Activated CD8-positive, alpha-beta memory T cell treated with anti-CD3 and anti-CD28 coated beads for 1 hour (primary cell): ENCODE results near the gene CD160.
"Not testable (repeated sequence)": the region's sequence is repeated elsewhere in the genome, so short reads cannot be mapped to it uniquely, and the experiment has no call there.

Experiments
- DNase-seq, 2 donors: peaks; one replicate each; pipeline ENCODE4 v3.0.0-alpha.2; 2020; ENCODE audit warnings: low read depth in 1 of 2; ENCODE audit errors: extremely low read depth in 1 of 2

The CD160 gene, protein sequence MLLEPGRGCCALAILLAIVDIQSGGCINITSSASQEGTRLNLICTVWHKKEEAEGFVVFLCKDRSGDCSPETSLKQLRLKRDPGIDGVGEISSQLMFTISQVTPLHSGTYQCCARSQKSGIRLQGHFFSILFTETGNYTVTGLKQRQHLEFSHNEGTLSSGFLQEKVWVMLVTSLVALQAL

DNA sequence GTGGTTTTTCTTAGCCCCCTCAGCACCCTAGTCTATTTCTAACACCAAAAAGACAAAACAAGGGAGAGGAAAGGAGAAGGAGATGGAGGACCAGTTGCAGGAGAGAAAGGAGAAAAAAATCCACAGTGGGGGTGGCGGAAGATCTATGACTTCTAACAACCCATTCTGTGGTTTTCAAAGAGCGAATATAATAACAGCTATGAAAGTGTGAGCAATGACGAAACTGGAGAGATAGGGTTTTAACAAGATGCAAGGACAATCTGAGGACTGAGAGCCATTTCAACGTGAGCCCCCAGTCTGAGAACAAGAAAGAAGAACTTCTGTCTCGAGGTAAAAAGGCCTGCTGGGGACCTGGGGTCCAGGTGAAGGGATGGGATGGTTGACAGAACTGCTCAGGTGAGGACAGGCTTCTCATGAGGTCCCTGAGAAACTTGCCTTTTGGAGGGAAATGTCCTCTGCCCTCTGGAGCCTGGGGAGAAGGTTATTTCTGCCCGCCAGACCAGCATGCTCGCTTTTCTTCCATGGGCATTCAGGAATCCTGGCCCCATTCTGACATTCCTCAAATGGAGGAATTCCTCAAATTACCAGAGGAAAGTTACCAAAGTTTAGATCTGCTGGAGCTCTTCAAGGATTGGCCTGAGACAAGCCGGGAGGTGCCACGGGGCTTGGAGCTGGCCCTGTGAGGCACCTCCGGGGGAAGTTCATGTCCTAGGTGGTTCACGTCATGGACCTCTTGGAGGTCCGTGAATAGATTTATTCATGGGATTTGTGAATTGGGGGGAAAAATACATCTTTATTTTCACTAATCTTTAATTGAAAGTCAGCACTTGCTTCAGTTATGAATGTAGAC lies at the start of gene CD160:
CD160 (plus strand) TSS at position 270 of the 850 bp plus-strand sequence. CDS start 8,829 bp downstream, outside the sequence.
- no peak for DNase-seq

DNA sequence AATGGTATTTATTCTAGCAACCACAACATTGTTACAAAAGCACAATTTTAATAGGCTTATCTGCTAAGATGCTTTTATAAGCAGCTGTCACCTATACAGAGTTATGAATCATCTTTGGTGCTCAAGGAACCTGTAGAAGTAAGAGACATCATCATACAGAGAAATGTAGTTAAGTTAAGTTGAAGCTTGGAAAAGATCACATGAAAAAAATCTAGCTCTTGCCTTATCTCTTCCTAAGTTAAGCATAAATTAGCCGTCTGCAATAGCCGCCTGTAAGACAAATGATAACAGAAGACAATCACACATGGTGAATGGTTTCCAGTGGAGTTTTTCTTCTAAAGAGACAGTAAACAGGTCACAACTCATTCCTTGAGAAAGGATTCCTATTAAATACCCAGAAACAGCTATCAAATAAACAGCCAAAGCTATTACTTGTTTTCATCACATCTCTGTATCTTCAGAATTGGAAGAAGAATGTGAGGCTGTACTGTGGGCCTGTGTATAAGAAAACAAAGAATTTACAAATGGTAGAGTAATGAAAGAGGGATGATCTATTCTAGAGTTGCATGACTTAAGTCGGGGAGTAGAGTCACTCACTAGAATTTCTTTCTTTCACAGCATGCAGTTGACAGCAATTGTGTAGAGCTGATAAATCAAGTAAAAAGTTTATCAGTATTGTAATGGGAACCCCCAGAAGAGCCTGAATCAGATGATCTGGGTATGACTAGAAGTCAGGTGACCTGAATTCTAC lies 48.1 kb upstream of the CD160 start:
- not testable (repeated sequence) for DNase-seq

DNA sequence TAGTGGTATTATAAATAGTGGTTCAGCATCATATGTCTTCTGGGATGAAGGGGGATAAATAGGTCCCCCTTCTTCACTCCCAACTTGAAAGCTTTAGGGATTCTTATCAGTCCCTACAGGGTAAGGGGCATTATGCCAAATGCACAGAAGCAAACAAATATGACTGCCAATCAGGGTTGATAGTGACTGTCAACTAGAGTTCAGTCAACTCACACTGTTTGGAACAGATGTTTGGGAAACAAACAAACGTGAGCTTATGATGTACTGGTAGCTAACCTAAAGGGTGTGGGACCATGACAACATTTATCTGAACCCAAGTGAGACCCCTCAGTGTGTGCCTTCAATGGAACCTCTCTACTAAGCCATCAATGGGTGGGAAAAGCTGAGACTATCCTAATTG lies 46.1 kb upstream of the CD160 start:
- DNase-seq, result not testable (repeated sequence)

DNA sequence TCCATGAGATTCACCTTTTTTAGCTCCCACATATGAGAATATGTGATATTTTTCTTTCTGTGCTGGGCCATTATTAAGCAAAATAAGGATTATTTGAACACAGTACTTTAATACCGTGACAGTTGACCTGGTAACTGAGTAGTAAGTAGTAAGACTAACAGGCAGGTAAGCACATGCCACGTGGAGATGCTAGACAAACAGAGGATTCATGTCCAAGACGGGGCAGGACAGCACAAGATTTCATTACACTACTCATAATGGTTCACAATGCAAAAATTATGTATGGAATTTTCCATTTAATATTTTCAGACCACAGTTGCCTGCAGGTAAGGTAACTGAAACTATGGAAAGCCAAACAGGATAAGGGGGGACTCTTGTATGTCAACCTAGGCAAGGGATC lies 34.4 kb upstream of the CD160 start:
- not testable (repeated sequence) for DNase-seq

DNA sequence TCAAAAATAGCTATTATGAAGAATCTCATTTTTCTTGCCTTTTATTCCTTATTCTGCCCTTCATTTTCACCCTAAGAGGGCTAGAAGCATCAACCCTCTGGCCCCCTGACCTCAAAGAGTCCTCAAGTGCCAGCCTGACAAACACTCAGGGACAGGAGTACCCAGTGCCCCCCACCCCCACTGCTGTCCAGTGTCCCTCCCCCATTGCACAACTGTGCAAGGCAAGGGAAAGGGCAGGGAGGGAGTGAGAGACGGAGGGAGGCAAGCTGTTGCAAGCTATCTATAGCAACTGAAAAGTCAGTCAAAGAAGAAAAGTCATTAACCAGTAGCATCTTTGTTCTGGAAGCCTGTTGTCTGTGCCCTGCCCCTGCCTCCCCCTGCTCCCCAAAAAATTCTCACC lies 33.2 kb upstream of the CD160 start:
- DNase-seq, result not testable (repeated sequence)

DNA sequence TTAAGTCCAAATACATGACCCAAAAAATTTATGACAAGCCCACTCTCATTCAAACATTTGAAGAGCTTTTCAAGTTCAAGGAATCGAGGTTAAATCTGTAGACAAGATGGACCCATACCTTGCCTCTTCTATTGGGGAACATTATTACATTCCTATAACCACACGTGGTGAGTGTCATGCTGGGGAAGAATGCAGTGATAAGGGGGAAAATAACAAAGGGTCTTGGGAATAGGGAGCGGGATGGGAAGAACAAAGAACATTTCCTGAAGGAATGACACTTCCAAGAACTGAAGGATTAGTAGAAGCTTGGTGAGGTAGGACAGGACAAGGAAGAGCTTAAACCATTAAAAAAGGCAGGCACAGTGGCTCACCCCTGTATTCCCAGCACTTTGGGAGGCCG lies 31.0 kb upstream of the CD160 start:
- no peak for DNase-seq

DNA sequence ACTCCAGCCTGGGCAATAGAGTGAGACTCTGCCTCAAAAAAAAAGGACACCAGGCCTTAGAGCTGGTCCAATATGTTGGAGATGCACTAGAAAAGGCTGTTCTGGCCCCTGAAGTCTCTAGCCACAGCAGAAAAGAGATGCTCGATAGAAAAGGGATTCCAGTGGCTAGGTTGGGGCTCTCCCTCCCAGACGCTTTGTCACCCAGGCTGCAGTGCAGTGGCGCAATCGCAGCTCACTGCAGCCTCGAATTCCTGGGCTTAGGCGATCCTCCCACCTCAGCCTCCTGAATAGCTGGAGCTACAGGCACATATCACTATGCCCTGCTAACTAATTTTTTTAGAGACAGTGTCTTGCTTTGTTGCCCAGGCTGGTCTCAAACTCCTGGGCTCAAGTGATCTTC lies 30.4 kb upstream of the CD160 start:
- DNase-seq, result no peak

DNA sequence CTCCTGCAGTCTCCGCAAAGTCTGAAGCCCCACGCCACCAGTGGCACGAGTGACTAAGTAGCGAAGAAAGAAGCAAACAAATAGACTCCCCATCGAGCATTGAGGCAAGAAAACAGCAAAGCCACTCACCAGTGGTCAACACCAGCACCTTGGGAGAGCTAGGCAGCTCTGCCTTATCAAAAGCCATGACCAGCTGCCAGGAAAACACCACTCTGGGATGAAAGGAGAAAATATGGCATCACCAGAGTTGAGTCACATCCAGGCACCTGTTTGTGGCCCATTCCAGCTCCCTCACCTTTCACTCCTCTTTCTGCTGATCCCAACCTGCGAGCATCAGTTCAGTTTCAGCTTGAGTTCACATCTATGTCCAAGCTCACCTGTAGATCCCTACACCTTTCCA lies 29.4 kb upstream of the CD160 start:
- DNase-seq, result no peak

DNA sequence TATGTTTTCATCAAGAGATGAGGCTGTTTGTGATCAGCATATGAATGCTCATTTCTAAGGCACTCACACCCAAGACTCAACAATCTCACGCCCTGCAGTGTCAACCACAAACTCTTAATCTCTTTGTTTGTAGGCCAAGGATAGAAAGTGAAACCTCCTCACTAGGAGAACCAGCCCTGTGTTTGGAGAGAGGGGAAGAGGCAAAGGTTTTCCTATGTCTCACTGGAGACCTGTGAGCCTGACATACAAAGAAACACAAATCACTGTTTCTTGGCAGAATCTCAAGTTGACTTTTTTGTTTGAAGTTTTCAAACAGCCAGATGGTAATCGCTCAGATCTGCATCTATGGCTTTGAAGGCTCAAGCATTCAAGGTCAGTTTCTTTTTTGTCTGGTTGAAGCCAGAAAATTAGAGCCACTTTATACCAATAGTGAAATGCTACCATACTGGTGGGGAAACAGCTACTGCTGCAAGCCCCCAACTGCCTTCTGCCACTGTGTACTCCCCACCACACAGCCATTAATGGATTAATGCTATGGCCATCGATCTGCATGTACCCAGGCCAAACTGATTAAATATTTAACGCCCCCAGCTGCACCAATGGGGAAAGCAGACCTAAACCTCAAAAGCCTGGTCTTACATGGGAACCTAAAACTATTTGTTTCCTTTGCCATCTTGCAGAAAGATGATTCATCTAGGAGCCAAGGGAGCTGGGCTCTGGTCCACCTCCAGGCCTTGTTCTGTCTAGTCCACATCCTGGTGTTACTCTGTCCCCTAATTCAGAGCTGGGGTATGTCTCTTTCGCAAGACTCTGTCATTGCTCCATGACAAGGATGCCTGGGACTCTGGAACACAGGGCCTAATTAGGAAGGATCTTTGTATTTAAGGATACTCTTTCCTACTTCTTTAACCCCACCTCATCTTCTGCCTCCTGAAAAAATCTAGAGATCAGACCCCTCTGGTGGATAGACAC lies 28.4 kb upstream of the CD160 start:
- DNase-seq, result peak in 1 of 2 donors; percentile 3

DNA sequence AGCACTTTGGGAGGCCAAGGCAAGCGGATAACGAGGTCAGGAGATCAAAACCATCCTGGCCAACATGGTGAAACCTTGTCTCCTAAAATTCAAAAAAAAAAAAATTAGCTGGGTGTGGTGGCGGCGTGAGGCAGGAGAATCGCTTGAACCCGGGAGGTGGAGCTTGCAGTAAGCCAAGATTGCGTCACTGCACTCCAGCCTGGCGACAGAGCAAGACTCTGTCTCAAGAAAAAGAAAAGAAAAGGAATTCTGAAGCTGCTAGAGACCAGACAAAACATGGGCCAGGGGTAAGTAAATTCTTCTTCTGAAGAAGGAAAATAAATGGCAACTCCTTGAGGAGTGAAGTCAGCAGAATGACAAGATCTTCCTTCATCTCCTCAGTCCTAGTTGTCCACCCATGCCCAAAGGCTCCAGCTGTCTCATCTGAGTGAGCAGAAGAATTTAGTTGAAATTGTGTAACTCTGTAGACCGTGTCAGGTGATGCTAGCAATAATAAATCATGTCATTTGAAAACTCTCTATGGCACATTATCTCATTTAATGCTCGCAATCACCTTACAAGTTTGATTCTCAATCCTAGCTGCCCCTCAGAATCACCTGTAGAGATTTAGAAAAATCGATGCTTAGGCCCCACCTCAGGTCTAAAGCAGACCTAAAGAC lies 26.4 kb upstream of the CD160 start:
- no peak for DNase-seq

DNA sequence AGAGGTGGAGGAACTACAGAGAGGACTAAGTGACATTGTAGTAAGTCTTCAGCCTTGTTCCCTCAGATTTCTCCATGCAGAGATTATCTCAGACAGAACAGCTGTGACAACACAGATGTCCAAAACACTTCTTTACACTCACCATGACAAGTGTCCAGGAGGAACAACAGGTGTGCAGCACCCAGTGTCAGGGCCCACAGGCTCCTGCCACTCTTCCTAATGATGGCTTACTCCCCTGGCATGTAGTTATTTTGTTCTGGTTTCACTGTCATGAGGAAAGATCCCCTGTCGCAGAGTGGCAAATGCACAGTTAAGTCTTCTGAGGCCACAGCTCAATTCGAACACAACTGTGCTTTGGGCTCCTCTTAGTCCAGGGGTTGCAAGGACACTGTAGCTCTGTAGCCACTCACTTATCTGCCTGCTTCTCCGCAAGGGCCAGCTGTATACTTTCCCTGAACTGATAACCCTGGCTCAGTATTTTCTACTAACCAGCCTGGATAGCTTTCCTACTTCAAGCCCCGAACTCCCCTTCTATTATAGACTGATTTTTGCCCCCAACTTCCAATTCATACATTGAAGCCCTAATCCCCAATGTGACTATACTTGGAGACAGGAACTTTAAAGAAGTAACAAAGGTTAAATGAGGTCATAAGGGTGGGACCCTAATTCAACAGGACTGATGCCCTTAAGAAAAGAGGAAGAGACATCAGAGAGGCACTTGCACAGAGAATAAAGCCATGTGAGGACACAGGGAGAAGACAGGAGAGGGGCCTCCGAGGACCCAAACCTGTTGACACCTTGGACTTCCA lies 23.3 kb upstream of the CD160 start:
- DNase-seq, result no peak

DNA sequence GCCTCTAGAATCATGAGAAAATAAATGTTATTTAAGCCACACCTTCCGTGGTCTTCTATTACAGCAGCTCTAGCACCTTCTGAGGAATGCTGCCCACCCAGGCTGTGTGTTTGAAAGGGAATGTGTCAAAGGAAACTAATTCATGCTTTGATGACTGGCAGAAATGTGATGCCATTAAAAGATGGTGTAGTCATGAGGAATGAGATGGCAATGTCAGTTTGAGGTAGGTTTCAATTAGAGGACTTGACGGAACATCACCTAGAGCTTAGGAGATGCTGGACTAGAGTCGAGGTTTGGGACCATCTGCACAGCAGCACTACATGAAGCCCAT lies 22.7 kb upstream of the CD160 start:
- no peak for DNase-seq

DNA sequence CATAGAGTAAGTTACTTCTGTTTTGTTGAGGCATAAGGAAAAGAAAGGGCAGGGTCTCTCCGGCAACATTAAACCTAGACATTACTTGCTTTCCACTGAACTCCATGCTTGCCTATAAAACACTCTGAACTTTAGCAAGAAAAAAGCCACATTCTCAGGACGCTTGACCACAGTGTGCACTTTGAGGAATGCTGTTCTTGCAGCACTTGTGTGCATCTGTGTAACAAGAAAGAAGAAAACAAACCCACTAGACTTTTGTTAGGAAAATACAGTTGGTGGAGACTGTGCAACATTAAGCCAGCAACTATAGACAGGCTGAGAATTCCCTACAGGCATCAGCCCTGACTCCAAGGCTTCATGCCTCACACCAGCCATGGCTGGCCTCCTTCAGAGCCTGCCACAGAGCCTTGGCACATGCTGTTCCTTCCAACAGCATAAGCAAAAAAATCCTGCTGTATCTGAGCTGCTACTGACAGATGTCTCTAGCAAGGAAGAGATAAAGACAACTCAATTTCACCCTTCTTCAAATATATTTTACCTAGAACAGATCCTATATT lies 17.9 kb upstream of the CD160 start:
- no peak for DNase-seq

DNA sequence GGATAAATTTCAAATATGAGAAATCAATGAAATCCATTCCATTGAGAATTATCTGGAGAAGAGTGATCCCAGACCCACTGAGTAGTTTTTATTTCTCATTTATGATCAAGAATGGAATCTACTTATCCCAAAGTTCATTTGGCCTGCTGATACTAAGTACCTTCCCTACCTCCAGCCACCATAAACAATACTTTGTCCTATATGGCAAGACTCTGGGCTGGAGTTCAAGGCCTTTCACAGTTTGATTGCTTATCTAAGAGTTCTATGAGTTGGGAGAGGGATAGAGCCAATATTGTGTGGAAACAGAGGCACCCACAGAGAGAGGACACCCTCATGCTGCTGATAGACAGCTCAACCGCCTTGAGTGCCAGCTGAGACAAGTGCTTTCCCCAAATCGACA lies 17.2 kb upstream of the CD160 start:
- no peak for DNase-seq

DNA sequence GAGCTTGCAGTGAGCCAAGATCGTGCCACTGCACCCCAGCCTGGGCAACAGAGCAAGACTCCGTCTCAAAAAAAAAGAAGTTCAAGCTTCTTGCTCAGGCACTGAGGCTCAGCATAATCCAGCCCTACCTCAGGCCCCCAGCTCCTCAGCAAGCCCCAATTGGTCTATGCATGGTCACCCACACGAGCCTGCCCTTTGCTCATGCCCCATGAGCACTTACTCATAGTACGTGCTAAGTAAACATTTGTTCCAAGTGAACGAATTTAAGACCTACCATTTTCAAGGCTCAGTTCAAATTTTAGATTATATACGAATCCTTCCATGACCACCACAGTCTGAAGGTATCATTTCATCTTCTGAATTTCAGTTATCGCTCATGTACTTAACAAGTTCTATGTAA lies 16.5 kb upstream of the CD160 start:
- no peak for DNase-seq

DNA sequence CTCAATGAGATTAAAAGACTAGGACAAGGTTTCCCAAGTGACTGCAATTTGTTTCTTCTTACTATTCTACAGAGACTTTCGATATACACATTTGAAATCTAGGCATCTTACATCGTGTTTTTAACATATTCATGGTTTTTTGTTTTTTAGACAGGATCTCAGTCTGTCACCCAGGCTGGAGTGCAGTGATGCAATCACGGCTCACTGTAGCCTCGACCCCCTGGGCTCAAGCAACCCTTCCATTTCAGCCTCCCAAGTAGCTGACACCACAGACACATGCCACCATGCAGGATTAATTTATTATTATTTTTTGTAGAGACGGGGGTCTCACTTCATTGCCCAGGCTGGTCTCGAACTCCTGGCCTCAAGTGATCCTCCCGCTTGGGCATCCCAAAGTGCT lies 13.7 kb upstream of the CD160 start:
- DNase-seq, result no peak

DNA sequence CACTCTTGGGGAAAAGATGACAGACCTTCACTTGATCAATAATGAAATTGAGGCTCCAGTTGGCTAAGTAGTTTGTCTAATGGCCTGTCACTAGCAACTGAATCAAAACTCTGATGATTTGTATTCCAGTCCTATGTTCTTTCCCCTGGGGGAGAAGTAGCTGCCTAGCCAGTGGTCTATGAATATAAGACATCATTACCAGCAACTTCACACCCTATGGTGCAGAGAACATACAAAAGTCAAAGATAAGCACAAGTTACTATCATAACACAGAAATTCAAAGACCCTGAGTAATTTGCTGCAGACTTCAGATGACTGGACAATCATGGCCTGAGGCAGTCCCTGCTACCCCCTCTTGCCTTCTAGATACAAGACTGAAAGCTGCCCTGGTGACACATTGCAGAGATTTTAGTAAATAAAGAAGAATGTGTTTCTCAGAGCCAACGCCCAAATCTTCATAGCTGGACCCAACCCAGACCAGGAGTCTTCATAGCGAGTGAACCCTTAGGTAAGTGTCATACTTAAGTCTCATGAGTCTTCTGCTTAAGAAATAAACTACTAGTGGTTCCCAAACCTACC lies 13.1 kb upstream of the CD160 start:
- DNase-seq, result no peak

DNA sequence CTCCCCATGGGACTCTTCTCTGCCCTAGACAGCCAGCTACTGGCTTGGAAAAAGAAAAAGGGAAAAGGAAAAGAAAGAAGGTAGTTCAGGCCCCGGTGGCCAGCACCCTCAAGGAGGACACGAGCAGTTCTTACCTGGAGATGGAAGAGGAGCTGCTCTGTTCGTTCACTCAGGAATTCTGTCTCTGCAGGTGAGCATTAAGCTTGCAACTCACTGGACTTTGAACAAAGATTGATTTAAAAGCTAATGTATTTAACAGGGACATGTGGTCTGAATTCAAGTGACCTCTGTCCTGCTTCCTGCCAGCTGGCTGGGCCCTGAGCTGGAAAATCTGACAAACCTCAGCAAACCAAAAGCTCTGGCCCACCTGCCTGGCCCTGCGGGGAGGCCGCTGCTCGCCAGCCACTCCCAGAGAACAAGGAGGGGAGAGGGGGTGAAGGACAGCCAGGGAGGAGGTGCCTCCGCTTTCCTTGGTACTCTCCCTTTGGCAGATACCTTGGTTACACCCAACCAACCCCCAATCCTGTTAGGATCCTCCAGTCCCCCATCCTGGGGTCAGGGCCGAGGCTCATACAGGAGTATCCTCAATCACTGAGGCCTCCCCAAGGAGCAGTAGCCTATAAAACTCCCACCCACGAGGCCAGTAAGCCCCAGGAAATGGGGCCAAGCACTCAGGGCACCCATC lies 12.0 kb upstream of the CD160 start, which contains the start of gene PDZK1:
PDZK1 (minus strand) TSS at position 186 of the 685 bp plus-strand sequence. CDS start 19,347 bp downstream, outside the sequence.
- no peak for DNase-seq
